KBM-7 (cell line): ENCODE results near the gene MFSD6.
"Not testable (repeated sequence)": the region's sequence is repeated elsewhere in the genome, so short reads cannot be mapped to it uniquely, and the experiment has no call there.

ENCODE experiments used
- DNase-seq: peaks from one replicate; pipeline ENCODE4 v3.0.0-alpha.2; 2015
- in situ Hi-C: fragments of 300-500 bp; cut with MboI; formaldehyde crosslinking; loops from 2 replicates; pipeline ENCODE4 v1.14.3; 2020; ENCODE audit warnings: low sequenced_read_pairs, low pct_unique_long_range_greater_than_20kb, mixed read lengths

The MFSD6 gene

GRCh38 chr2:190455358-190456095, 47.4 kb downstream of the MFSD6 start:
- peak; percentile 32 for DNase-seq
- in situ Hi-C loops = no loop called here

DNA sequence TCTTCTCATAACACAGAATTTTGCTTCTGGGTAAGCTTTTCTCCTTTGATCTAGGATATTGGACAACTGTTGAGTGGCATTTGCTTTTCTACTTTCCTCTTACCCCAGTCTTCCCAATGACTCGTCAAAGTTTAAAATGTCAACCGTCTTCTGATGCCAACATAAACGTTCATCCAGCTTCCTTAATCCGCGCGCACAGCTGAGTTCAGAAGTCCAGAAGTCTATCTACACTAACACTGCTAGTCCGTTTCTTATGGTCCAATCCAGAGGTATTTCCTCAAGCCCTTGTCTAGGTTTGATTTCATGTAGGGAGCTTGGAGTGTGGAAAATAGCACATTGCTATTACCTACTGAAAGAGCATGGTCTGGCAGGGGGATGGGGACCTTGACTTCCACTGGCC, 48.7 kb downstream of the MFSD6 start:
- no peak for DNase-seq
- in situ Hi-C loops = no loop called here

DNA sequence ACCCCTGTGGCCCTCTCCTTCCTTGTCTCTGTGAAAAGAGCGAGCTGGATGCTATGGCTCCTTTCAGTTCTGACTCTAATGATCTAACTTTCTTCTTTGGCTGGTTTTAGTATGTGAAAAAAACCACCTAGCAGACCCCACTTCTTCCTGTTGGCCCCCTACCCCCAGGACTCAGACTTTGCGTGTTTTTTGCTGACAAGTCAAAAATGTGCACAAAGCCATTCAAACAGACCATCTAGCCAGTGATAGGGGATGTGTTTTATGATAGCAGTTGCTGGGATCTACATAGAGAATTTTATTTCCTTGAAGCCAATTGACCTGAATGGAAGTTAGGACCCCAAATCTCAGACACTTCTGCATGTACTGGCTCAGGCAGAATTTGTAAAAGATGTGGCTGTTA, 49.1 kb downstream of the MFSD6 start:
- in situ Hi-C loops = no loop called here
- no peak for DNase-seq

GRCh38 chr2:190458352-190459107, 50.4 kb downstream of the MFSD6 start:
- DNase-seq = no peak
- in situ Hi-C loops = no loop called here

- no peak for DNase-seq
- in situ Hi-C loops = no loop called here
Observed at GRCh38 chr2:190459881-190460280, 51.7 kb downstream of the MFSD6 start.

DNA sequence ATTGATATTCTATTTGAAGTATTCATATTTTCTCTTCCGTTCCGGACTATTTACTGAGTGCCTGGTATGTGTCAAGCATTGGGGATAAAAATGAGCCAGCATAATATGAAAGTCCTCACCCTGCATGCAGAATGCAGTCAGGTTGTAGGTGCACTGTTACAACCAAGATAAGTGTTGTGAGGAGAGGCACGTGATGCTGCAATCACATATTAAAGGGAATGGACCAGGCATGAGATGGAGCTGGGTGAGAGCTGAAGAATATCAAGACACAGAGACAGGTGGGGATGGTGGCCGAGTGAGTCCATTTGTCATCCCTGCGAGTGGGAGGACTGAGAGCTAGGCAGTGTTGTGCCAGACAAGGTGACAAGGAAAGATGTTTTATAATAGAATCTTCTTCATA, 52.3 kb downstream of the MFSD6 start:
- no peak for DNase-seq
- in situ Hi-C loops = no loop called here

DNA sequence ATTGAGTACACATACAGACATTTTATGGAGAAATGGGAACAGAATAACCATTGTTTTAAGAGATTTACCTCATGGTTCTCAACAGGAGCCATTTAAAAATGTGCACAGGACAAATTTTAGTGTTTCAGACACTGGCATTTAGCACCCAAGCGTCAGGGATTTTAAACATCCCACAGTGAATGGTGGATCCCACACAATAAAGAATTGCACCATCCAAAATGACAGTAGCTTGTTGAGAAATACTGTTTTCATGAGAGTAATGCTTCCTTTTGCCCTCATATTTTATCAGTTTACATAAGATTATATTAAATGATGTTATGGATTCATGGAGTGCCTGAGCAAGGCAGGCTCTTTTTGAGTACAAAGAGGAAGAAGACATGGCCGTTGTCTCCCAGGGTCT, 54.0 kb downstream of the MFSD6 start:
- in situ Hi-C loops = no loop called here
- no peak for DNase-seq

GRCh38 chr2:190462611-190463010, 54.5 kb downstream of the MFSD6 start:
- in situ Hi-C loops = no loop called here
- DNase-seq = no peak

DNA sequence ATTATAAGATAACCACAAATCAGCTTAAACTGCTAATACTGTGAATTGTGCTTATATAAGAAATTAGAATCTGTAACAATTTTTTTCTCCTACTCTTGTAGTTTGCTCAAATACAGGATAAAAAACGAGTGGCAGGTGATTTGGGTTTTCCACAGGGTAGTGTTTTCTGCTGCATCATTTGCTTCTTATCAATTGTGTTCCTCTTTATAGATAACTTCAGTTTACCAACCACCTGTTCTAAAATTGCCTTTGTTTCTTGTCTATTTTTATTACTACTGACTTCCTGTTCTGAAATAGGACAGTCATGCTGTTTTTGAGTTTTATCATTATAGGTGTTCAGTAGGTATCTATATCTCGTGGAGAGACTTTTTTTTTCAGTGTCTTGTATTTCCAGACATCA, 56.9 kb downstream of the MFSD6 start:
- in situ Hi-C loops = no loop called here
- DNase-seq = peak; percentile 23

DNA sequence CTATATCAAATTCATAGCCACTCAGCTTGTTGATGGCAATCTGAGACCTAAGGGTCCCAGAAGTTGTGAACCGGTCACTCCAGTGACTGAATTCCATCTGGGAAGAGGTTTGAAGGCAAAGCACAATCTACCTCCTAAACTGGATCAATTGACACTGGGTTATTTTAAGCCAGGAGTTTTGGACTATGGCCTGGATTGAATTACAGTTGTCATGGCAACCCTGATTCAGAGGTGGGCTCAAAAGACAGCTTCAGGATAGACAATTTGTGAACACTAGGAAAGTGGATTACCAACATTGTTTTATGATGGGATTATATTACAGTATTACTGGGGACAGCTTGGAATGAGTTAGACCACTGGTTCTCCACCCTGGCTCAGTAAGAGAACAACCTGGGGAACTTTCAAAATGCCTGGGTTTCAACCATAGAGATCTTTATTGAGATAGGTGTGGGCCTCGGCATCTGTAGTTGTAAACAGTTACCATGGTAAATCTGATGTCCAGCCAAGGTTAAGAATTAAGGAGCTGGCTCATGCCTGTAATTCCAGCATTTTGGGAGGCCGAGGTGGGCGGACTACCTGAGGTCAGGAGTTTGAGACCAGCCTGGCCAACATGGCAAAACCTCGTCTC, 58.8 kb downstream of the MFSD6 start:
- in situ Hi-C loops = no loop called here
- no peak for DNase-seq

DNA sequence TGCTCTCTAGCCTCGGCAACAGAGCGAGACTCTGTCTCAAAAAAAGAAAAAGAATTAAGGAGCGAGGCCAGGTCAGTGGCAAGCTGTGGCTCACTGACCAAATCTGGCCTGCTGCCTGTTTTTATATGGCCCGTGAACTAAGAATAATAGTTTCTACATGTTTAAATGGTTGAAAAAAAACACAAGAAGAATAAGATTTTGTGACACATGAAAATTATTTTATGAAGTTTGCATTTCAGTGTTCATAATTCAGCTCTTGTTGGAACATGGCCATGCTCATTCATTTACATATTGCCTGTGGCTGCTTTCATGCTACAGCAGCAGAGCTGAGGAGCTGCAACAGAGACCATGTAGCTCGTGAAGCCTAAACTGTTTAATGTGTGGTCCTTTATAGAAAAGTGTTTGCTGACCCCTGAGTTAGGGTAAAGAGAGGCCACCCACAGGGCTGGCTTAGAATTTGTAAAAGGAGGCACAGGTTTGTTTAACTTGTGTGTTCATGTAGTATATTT, 59.5 kb downstream of the MFSD6 start:
- in situ Hi-C loops = no loop called here
- no peak for DNase-seq

- in situ Hi-C loops = not testable (repeated sequence)
Observed at GRCh38 chr2:190468354-190468753, 60.2 kb downstream of the MFSD6 start.

GRCh38 chr2:190468814-190469569, 60.8 kb downstream of the MFSD6 start:
- in situ Hi-C loops = no loop called here
- peak; percentile 95 for DNase-seq

More at GRCh38 chr2:190468354-190468753, 60.2 kb downstream of the MFSD6 start:
- not testable (repeated sequence) for DNase-seq

GRCh38 chr2:190469771-190470170, 61.6 kb downstream of the MFSD6 start:
- peak; percentile 77 for DNase-seq
- in situ Hi-C loops = no loop called here

- in situ Hi-C loops = no loop called here
- DNase-seq = no peak
Observed at GRCh38 chr2:190470256-190470826, 62.2 kb downstream of the MFSD6 start.

DNA sequence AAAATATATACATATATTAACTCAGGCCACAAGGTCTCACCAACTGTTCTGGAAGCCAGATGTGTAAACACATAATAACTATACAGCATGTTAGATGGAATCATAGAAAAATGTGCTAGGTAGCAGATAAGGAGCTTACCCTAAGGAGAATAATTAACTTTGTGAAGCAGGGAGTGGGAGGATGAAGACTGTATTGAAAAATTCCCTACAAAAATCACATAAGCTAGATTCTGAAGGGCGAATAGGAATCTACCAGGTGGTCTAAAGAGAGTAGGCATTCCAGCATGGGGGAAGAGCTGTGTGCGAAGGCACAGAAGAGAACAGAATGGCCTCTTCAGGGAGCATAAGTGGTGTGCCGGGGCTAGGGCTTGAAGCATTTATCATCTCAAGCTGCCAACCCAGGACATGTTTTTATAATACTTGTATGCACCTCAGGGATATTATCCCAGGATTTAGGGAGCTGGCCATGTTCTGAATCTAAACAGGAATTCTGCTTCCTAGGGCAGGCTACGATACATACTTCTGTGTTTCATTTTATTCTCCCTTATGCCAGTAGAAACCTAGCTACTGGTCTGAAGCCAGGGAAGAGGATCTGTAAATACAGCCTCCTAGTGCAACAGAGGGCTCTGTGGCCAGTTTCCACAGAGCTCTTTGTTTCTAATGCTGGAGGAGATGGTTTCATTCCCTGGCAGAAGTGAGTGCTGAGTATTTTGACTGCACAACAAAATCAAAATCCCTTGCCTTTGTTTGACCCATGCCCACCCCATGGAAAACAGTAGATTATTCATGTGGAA, 69.7 kb downstream of the MFSD6 start:
- DNase-seq = no peak
- in situ Hi-C loops = no loop called here

DNA sequence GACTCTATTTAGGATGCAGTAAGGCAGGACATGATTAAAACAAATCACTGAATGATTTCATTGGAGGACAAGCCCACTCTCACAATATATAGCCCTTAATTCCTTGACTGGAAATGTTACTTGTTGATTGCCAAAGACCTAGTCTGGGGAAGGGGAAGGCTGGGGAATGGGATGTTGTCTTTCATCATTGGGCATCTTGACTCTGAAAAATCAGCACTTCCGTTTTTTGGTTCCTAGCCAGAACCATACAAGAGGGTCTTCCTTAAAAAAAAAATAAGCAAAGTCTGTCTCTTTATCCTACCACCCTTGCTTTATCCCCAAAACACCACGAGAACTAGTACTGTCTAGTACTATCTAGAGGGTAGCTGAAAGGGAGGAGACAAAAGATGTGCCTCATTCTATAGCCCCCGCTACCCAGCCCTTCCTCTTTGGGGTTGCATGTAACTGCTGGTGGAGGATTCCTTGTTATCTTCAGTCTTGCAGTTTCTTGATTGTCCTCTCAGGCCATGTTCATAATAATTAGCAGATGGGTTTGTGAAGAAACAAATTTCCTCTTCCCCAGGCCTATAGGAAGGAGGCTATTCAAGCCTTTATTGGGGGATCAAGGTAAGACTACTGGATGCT, 70.5 kb downstream of the MFSD6 start:
- in situ Hi-C loops = no loop called here
- DNase-seq = peak; percentile 27

DNA sequence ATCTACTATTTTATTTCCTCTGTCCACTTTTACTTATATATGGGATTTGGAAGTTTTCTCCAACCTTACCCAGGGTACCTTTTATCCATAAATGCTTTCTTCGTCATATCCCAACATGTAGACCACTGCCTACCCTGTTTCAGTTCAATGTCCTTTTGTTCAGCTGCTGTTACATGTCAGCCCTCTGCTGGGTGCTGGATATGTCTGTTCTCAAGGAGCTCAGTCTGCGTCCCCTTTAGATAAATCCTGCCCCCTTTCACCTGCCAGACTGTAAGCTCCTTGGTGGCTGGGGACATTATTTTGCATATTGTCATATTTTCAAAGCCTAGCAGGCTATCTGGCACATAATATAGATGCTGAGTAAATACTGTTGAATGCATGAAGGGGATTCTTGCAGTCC, 73.2 kb downstream of the MFSD6 start:
- in situ Hi-C loops = no loop called here
- DNase-seq = no peak
